ENCODE measurements around the gene ADO. TPM values are rescaled to one million over a fixed set of nuclear protein-coding genes. Genes with fewer than 3 reads are reported as not detected.

Gene ADO
- polyA plus RNA-seq, 1 of the 3 experiments (the other 2 are of a cell fraction): 6.9 TPM

DNA sequence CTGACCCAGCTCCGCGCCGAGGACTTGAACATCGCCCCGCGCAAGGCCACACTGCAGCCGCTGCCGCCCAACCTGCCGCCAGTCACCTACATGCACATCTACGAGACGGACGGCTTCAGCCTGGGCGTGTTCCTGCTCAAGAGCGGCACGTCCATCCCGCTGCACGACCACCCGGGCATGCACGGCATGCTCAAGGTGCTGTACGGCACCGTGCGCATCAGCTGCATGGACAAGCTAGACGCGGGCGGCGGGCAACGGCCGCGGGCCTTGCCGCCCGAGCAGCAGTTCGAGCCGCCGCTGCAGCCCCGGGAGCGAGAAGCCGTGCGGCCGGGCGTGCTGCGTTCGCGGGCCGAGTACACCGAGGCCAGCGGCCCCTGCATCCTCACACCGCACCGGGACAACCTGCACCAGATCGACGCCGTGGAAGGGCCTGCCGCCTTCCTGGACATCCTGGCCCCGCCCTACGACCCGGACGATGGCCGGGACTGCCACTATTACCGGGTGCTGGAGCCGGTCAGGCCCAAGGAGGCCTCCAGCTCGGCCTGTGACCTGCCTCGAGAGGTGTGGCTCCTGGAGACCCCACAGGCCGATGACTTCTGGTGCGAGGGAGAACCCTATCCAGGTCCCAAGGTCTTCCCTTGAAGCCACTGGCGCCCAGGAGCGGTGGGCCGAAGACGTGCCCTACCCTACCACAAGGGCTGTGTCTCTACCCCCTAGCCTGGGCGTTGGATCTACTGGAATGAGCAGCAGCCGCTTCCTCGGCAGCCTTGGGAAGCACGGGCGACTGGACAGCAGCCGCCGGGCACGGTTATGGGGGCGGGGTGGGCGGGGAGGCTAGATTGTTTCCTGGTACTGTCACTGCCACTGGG lies 945 bp downstream of the ADO start:
- POLR2A ChIA-PET: interaction anchor here (1.9 kb wide), 1 partner anchor 11 kb away, joined by 8 read pairs; the partner anchor contains the start of gene EGR2

More for the DNA sequence above, 945 bp downstream of the ADO start:
- peaks cover 3% of the 10 kb centered on the region for H3F3A ChIP-seq (replicated peaks; ENCODE audit: insufficient read depth)
- H3K27ac ChIP-seq (ENCODE audit: low read depth in 2 of 2, low read length in 1 of 2): peak overlapping the region; percentile 90 to 99; a peak in 3 of 4 replicates
- H3K4me2 ChIP-seq: peak overlapping the region; percentile 96
- no peaks in the 10 kb centered on the region for H3K9me2 ChIP-seq
- peak overlapping the region; percentile 97; the same call in 1 of the 2 replicates for H2AFZ ChIP-seq (ENCODE audit: low read depth)
- H3K79me2 ChIP-seq (ENCODE audit: insufficient read depth): peaks cover 45% of the 10 kb centered on the region
- H3K9me3 ChIP-seq: no peaks in the 10 kb centered on the region
- CTCF ChIA-PET: interaction anchor here (1.1 to 4.0 kb wide), 2 partner anchors 12 to 23 kb away, joined by 3 to 27 read pairs; no protein-coding TSS in a partner anchor
- peak overlapping the region; percentile 78 for H3K9ac ChIP-seq
- peaks cover 18% of the 10 kb centered on the region in 2 experiments; a peak in 3 of 4 replicates for H3K4me1 ChIP-seq (ENCODE audit: control insufficient read depth in 1 of 2, insufficient read depth in 2 of 2, low read depth in 1 of 2, low read length in 1 of 2)
- peaks cover 19 to 24% of the 10 kb centered on the region in 2 experiments for H3K36me3 ChIP-seq (replicated peaks in 1 of 2; ENCODE audit: control insufficient read depth in 1 of 2, insufficient read depth in 2 of 2, low read length in 1 of 2)
- peak overlapping the region; percentile 75 to 94 for H3K4me3 ChIP-seq (ENCODE audit: low read depth in 2 of 2, low read length in 1 of 2)
- TF ChIP-seq RFX5 (IDR thresholded peaks at IDR 0.05; ENCODE audit: low read length) (no peak), YY1 (IDR thresholded peaks at IDR 0.05; ENCODE audit: low read depth) (peak; percentile 26; the same call in 1 of the 2 replicates), SIN3A (IDR thresholded peaks at IDR 0.05; ENCODE audit: borderline replicate concordance, low read depth, low read length) (0 out of 2 replicates have a peak, but pooled peaks have one; percentile 16), ELF1 (IDR thresholded peaks at IDR 0.05) (no peak), EZH2phosphoT487 (IDR thresholded peaks at IDR 0.05; ENCODE audit: borderline replicate concordance, low read depth) (no peak), TEAD4 (IDR thresholded peaks at IDR 0.05; ENCODE audit: borderline replicate concordance, insufficient read depth) (no peak), TAF1 (IDR thresholded peaks at IDR 0.05; ENCODE audit: borderline replicate concordance, low read depth, low read length) (no peak), POLR2AphosphoS5 (IDR thresholded peaks at IDR 0.05; ENCODE audit: low read depth, low read length) (no peak)
- TF ChIP-seq, protein P1, sequence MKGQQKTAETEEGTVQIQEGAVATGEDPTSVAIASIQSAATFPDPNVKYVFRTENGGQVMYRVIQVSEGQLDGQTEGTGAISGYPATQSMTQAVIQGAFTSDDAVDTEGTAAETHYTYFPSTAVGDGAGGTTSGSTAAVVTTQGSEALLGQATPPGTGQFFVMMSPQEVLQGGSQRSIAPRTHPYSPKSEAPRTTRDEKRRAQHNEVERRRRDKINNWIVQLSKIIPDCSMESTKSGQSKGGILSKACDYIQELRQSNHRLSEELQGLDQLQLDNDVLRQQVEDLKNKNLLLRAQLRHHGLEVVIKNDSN (IDR thresholded peaks at IDR 0.05; ENCODE audit: borderline replicate concordance, low read depth): no peak
- TF ChIP-seq, protein P2, sequence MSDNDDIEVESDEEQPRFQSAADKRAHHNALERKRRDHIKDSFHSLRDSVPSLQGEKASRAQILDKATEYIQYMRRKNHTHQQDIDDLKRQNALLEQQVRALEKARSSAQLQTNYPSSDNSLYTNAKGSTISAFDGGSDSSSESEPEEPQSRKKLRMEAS (IDR thresholded peaks at IDR 0.05; ENCODE audit: low read depth): no peak
- TF ChIP-seq, protein P3, sequence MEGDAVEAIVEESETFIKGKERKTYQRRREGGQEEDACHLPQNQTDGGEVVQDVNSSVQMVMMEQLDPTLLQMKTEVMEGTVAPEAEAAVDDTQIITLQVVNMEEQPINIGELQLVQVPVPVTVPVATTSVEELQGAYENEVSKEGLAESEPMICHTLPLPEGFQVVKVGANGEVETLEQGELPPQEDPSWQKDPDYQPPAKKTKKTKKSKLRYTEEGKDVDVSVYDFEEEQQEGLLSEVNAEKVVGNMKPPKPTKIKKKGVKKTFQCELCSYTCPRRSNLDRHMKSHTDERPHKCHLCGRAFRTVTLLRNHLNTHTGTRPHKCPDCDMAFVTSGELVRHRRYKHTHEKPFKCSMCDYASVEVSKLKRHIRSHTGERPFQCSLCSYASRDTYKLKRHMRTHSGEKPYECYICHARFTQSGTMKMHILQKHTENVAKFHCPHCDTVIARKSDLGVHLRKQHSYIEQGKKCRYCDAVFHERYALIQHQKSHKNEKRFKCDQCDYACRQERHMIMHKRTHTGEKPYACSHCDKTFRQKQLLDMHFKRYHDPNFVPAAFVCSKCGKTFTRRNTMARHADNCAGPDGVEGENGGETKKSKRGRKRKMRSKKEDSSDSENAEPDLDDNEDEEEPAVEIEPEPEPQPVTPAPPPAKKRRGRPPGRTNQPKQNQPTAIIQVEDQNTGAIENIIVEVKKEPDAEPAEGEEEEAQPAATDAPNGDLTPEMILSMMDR (IDR thresholded peaks at IDR 0.05): no peak
- TF ChIP-seq, protein P4, sequence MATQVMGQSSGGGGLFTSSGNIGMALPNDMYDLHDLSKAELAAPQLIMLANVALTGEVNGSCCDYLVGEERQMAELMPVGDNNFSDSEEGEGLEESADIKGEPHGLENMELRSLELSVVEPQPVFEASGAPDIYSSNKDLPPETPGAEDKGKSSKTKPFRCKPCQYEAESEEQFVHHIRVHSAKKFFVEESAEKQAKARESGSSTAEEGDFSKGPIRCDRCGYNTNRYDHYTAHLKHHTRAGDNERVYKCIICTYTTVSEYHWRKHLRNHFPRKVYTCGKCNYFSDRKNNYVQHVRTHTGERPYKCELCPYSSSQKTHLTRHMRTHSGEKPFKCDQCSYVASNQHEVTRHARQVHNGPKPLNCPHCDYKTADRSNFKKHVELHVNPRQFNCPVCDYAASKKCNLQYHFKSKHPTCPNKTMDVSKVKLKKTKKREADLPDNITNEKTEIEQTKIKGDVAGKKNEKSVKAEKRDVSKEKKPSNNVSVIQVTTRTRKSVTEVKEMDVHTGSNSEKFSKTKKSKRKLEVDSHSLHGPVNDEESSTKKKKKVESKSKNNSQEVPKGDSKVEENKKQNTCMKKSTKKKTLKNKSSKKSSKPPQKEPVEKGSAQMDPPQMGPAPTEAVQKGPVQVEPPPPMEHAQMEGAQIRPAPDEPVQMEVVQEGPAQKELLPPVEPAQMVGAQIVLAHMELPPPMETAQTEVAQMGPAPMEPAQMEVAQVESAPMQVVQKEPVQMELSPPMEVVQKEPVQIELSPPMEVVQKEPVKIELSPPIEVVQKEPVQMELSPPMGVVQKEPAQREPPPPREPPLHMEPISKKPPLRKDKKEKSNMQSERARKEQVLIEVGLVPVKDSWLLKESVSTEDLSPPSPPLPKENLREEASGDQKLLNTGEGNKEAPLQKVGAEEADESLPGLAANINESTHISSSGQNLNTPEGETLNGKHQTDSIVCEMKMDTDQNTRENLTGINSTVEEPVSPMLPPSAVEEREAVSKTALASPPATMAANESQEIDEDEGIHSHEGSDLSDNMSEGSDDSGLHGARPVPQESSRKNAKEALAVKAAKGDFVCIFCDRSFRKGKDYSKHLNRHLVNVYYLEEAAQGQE (IDR thresholded peaks at IDR 0.05; ENCODE audit: low read depth, low read length): peak; percentile 87
- peak; percentile 69 for DNase-seq
- peaks cover 31% of the 10 kb centered on the region for H4K20me1 ChIP-seq (ENCODE audit: insufficient read depth)
- 1% methylated on average over 19 of the region's 77 CpGs for WGBS (ENCODE audit: low lambda C conversion rate)
- no peaks in the 10 kb centered on the region; the same call in 1 of the 2 replicates for H3K27me3 ChIP-seq (ENCODE audit: insufficient read depth)

Data from SK-N-SH (cell line).